NCI-H510A (cell line): ENCODE measurements around the gene USP36.
A peak's percentile ranks its signal among the peaks of the same experiment; 100 is the strongest.
"Not testable (repeated sequence)": the region's sequence is repeated elsewhere in the genome, so short reads cannot be mapped to it uniquely, and the experiment has no call there.

Source experiments
- DNase-seq: peaks from one replicate; lab custom pipeline; 2025; lab: John Stamatoyannopoulos, UW

The USP36 gene

GRCh38 chr17:78840780-78841611 lies at the start of gene USP36:
Gene USP36 (minus strand): TSS chr17:78840814. CDS start chr17:78836363, 4,451 bp downstream.
- peak; percentile 98 for DNase-seq

GRCh38 chr17:78890096-78890495 lies 49.5 kb upstream of the USP36 start:
- DNase-seq: not testable (repeated sequence)

DNA sequence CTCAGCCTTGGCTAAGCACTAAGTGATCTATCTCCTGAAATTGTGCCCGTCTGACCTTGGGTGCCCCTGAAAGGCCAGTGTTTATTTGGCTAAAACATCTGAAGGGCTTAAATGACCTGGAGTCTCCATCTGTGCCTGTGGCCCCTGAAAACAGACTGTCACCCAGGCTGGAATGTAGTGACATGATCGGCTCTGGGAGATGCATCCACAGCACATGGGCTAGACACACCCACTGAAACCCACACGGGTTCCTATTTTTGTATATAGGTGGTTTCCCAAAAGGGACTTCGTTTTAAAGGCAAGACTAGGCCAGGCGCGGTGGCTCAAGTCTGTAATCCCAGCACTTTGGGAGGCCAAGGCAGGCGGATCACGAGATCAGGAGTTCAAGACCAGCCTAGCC lies 48.9 kb upstream of the USP36 start:
- no peak for DNase-seq

GRCh38 chr17:78888941-78889518 lies 48.4 kb upstream of the USP36 start:
- DNase-seq: no peak

DNA sequence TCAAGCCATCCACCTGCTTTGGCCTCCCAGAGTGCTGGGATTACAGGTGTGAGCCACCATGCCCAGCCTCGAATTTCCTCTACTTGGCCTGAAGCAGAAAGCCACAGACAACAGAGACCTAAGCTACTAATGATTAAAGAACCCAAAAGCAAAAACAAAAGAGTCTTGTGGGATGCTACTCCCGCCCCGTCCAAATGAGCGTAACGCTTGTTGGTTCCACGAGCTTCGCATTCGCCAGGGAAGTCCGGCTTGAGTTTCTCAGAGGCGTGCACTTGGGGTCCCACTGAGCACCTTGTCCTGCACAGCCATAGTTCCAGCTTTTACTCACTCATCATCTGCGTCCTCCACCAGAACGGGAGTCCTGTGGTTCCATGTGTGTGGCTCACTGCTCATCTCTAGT lies 46.3 kb upstream of the USP36 start:
- no peak for DNase-seq

DNA sequence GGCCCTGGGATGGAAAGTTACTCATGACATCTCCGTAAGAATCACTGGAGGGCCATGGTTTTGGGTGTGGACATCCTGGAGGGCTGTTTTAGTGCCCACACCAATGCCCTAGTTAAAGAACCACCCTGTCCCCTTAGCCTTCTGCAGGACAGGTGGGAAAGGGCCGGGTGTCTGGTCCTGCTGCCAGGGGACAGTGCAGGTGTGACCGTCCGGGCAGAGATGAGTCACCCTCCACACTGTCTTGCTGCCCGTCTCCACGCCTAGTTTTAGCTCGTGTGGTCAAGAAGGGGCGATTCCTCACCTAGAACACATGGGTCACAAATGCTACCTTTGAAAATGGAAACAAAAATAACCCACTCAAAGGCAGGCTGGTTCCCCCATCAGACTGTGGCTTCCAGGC lies 45.3 kb upstream of the USP36 start:
- DNase-seq: no peak

DNA sequence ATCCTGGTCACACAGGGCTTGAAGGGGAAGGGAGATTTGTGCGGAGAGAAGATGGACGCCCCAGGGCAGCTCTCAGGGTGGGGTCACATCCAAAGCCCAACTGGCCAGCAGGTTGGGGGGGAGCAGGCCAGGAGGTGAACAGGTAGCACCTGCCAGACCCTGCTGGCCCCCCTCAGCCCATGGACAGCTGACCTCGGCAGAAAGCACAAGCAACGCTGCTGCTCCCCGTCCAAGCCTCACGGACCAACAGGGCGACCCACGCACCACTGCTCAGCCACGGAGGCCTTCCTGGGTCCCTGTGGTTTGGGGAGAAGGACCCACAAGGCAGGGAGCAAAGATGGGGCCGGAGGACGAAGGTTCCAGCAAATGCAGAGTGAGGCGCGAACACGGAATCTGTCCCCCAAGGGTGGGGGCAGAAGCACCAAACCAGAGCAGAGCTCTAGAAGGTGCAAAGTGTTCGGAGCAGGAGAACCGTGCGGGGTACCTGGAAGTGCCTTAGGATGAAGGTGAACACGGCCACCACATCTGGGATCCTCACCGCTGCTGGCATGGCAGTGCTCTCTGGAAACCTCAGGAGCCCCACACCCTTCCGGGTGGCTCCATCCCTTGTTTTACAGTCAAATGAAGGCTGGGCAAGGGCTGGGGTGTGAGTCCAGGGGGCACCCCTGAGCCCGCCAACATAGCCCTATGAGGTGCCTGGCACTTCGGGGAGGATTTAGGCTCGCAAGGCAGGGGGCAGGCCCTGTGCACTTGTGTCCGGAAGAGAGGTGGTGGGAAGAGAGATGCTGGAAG lies 44.5 kb upstream of the USP36 start:
- DNase-seq: no peak

GRCh38 chr17:78884148-78884825 lies 43.7 kb upstream of the USP36 start:
- DNase-seq: no peak

GRCh38 chr17:78883533-78884131 lies 43.0 kb upstream of the USP36 start:
- peak; percentile 59 for DNase-seq

DNA sequence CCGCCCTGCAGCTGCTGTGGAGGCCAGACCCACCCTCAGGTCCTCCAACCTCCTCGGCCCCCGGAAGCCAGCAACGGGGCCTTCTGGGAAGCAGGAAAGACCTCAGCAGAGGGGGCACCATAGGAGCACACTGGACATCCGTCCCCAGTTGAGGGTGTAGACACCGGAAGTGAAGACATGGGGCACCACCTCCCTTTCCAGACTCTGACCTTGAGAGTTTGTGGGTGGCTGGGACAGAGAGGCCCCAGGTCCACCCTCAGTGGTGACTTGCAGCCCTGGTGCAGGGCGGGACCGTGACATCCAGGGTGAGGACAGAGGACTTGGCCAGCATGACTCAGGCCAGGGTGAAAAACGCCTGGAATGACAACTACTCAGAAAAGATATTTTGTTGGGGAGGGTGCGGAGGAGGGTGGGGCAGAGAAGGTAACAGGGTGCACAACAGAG lies 42.5 kb upstream of the USP36 start:
- no peak for DNase-seq

GRCh38 chr17:78882540-78883088 lies 42.0 kb upstream of the USP36 start:
- DNase-seq: no peak

GRCh38 chr17:78879635-78880186 lies 39.1 kb upstream of the USP36 start:
- DNase-seq: no peak

- no peak for DNase-seq
These were observed 38.4 kb upstream of the USP36 start for GRCh38 chr17:78878871-78879527.

DNA sequence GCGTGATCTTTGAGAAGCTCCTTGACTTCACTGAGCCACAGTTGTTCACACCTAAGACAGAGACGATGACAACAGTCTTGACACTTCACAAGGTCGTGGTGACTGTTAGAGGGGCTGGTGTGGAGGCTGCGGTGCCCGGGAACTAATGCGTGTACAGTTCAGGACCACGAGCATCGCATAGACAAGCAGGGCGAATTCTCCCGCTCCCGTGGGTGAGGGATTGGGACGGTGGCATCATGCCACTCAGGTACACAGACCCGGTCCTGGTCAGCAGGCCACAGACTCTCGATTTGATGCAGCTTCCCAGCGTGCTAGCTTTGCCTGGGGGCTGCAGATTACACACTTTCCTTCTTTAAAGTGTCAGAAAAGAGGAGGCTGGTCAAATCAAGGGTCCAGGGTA lies 37.6 kb upstream of the USP36 start:
- no peak for DNase-seq

DNA sequence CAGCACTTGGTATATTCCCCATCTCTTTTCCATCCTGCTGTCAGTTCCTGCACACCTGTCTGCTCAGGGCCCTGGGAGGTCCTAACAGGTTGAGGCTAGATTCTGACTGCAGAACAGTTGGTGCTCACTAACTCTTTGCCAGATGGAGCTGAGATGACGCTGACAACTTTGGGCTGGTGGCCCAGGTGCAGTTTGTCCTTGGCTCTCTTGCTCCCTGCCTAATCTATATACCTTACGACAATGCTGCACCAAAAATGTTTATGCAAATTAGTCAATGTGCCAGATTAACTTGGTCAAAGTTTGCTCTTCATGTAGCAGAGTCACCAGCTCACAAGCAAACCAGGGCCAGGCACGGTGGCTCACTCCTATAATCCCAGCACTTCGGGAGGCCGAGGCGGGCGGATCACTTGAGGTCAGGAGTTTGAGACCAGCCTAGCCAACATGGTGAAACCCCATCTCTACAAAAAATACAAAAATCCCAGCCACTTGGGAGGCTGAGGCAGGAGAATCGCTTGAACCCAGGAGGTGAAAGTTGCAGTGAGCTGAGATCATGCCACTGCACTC lies 36.4 kb upstream of the USP36 start:
- DNase-seq: not testable (repeated sequence)

GRCh38 chr17:78876094-78876597 lies 35.5 kb upstream of the USP36 start:
- DNase-seq: no peak

DNA sequence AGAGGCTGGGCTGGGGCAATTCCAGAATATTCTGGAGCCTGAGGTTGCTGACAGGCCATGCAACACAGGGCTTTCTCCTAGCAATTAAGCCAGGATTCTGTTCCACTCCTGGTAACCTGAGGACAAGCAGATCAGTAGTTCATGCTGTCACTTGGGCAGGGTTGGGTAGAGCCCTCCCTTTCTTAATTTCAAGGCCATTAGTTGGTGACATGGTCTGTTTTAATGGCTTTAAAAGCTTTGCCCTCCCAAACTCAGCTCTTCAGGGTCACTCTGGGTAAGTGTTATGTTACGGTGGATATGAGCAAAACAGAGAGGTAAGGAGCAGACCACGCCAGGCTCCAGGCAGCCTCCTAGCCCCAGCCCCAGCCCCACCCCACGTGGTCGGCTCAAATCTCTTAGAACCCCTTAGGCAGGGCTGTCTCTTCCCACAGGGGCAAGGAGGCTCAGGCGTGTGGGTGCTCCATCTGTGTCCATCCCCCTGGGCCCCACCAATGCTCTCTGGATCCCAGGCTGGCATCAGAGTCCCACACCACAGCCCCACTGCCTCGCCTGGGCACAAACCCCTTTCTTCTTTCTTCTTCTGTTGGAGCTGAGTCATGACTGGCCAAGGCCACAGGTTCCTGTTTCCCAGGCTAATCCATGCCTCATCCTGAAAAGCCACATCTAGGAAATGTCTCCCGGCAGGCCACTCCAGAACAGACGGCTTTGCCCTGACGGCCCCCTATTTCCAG lies 34.9 kb upstream of the USP36 start:
- no peak for DNase-seq

- DNase-seq: no peak
These were observed 33.1 kb upstream of the USP36 start for GRCh38 chr17:78873519-78874340.
